BLaER1 treated with 17β-estradiol and CSF1 and Interleukin-3, amounts not matched to agents 10 nM and 100 nM (cell line): Measurements from ENCODE around the gene RGS12.

Experiments
- H3K27ac ChIP-seq, 11 experiments: shearing (Covaris generic); formaldehyde crosslinking; 2 replicates each; pipeline ENCODE4 v1.8.1; 2022
- H3K27me3 ChIP-seq, 11 experiments: shearing (Covaris generic); formaldehyde crosslinking; 2 replicates each; pipeline ENCODE4 v1.8.1; 2022
- H3K36me3 ChIP-seq, 11 experiments: shearing (Covaris generic); formaldehyde crosslinking; 2 replicates each; pipeline ENCODE4 v1.8.1; 2022
- H3K4me1 ChIP-seq, 10 experiments: shearing (Covaris generic); formaldehyde crosslinking; 2 replicates each; pipeline ENCODE4 v1.8.1; 2022
- H3K4me2 ChIP-seq, 11 experiments: shearing (Covaris generic); formaldehyde crosslinking; 2 replicates each; pipeline ENCODE4 v1.8.1; 2022
- H3K4me3 ChIP-seq, 10 experiments: shearing (Covaris generic); formaldehyde crosslinking; 2 replicates each; pipeline ENCODE4 v1.8.1; 2022
- H3K9ac ChIP-seq, 11 experiments: shearing (Covaris generic); formaldehyde crosslinking; 2 replicates each; pipeline ENCODE4 v1.8.1; 2022
- H3K9me3 ChIP-seq, 11 experiments: shearing (Covaris generic); formaldehyde crosslinking; replicated peaks in 1 of 11; 2 replicates each; pipeline ENCODE4 v1.8.1; 2022
- H4K20me1 ChIP-seq, 11 experiments: shearing (Covaris generic); formaldehyde crosslinking; 2 replicates each; pipeline ENCODE4 v1.8.1; 2022
- Cebpa-rat ChIP-seq, 11 experiments: shearing (Covaris generic); IDR thresholded peaks; 2 replicates each; pipeline ENCODE4 v1.8.1; 2022

Gene RGS12

DNA sequence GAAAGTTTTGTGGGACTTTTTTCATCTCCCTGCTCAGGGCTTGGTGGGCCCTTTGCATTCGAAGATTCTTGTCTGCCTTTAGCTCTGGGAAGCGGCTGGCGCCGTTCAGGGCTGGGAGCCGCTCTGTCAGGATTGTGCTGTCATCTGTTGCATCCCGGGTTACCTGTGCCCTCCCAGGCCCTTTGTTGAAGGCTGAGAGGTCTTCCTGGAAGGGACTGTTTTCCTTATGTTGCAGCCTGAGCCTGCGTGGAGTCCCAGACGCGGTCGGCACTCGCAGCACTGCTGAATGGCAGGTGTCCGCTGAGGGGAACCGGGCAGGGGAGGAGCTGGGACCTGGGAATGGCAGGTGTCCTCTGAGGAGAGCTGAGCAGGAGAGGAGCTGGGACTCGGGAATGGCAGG is 15.9 kb downstream of the RGS12 start:
- Histone ChIP-seq H4K20me1 (peaks cover 0 to 67% (median 48%) of the 10 kb centered on the region in 11 experiments; a peak in 19 of 22 replicates), H3K4me3 (no peak overlapping the region), H3K4me2 (peak overlapping the region in 9 of 11 experiments; percentile 92 to 100 (median 95); a peak in 16 of 22 replicates), H3K9me3 (no peaks in the 10 kb centered on the region), H3K27me3 (no peaks in the 10 kb centered on the region), H3K9ac (peak overlapping the region in 4 of 11 experiments; percentile 50 to 90 (median 86); a peak in 6 of 22 replicates), H3K4me1 (peaks cover 43 to 100% (median 93%) of the 10 kb centered on the region in 10 experiments), H3K27ac (peak overlapping the region in 6 of 11 experiments; percentile 98 to 100 (median 99); a peak in 11 of 22 replicates), H3K36me3 (peaks cover 0 to 30% (median 6%) of the 10 kb centered on the region in 11 experiments; a peak in 13 of 22 replicates)
- no peak for TF ChIP-seq Cebpa-rat (IDR thresholded peaks at IDR 0.05)

DNA sequence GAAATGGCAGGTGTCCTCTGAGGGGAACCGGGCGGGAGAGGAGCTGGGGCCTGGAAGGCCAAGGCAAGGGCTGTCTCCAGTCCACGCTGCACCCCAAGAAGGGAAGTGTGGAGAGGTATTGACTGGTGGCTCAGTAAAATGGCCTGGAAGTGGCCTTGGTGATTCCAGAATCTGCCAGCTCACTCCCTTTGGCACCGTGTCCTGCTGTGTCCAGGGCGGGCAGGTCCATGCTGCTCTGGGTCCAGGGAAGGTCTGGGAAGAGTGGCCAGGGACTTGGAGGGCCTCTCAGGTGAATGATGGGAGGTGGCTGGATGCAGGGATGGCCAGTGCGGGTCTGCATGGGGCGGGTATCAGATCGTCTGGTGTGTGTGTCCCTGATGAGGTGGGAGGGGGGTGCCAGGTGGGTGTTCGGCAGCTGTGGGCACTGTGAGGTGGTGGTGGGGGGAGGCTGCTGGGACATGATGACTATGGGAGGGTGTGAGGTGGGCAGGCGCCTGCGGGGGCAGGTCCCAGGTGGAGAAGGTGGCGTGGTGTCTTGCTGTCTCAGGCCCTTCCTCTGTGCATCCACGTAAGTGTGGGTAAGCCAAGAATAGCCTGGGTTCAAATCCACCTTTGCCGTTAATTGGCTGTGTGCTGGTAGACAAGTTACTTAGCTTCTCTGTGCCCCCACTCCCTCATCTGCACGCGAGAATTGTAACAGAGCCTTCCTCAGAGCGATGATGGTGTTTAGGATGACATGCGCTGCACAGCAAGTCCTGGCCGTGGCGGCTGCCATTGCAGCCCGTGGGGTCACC is 17.7 kb downstream of the RGS12 start:
- H4K20me1 ChIP-seq, result peaks cover 0 to 79% (median 53%) of the 10 kb centered on the region in 11 experiments; a peak in 19 of 22 replicates
- peaks cover 0 to 44% (median 17%) of the 10 kb centered on the region in 11 experiments; a peak in 17 of 22 replicates for H3K36me3 ChIP-seq
- peak overlapping the region in 8 of 11 experiments; percentile 2 to 100 (median 72); a peak in 12 of 22 replicates for H3K4me2 ChIP-seq
- 0 out of 22 replicates have a peak overlapping the region, but pooled peaks of 1 of the 11 experiments have one; percentile 18 for H3K27ac ChIP-seq
- H3K9ac ChIP-seq, result no peak overlapping the region
- no peak for TF ChIP-seq Cebpa-rat (IDR thresholded peaks at IDR 0.05)
- no peaks in the 10 kb centered on the region for H3K27me3 ChIP-seq
- H3K9me3 ChIP-seq, result no peaks in the 10 kb centered on the region
- peaks cover 25 to 88% (median 76%) of the 10 kb centered on the region in 10 experiments for H3K4me1 ChIP-seq
- no peak overlapping the region for H3K4me3 ChIP-seq

- Histone ChIP-seq H3K9me3 (no peaks in the 10 kb centered on the region), H3K4me2 (peak overlapping the region in 8 of 11 experiments; percentile 2 to 100 (median 36); a peak in 7 of 22 replicates)
These were observed 18.2 kb downstream of the RGS12 start for GRCh38 chr4:3311095-3311372.

GRCh38 chr4:3311489-3312171 is 18.8 kb downstream of the RGS12 start:
- peaks cover 0 to 90% (median 53%) of the 10 kb centered on the region in 11 experiments; a peak in 19 of 22 replicates for H4K20me1 ChIP-seq
- no peak overlapping the region for H3K4me3 ChIP-seq
- TF ChIP-seq Cebpa-rat (IDR thresholded peaks at IDR 0.05), result no peak
- H3K9ac ChIP-seq, result 0 out of 22 replicates have a peak overlapping the region, but pooled peaks of 1 of the 11 experiments have one; percentile 14
- peaks cover 7 to 56% (median 29%) of the 10 kb centered on the region in 11 experiments; a peak in 20 of 22 replicates for H3K36me3 ChIP-seq
- H3K4me1 ChIP-seq, result peaks cover 14 to 76% (median 65%) of the 10 kb centered on the region in 10 experiments
- H3K9me3 ChIP-seq, result no peaks in the 10 kb centered on the region
- H3K27ac ChIP-seq, result peak overlapping the region in 1 of 11 experiments; percentile 35; a peak in 1 of 22 replicates
- no peaks in the 10 kb centered on the region for H3K27me3 ChIP-seq
- H3K4me2 ChIP-seq, result peak overlapping the region in 4 of 11 experiments; percentile 2 to 100 (median 22); a peak in 7 of 22 replicates

More at GRCh38 chr4:3311095-3311372, 18.2 kb downstream of the RGS12 start:
- Histone ChIP-seq H3K9ac (0 out of 22 replicates have a peak overlapping the region, but pooled peaks of 1 of the 11 experiments have one; percentile 14), H3K4me1 (peaks cover 20 to 82% (median 71%) of the 10 kb centered on the region in 10 experiments), H3K36me3 (peaks cover 1 to 50% (median 23%) of the 10 kb centered on the region in 11 experiments; a peak in 19 of 22 replicates), H3K27ac (no peak overlapping the region), H3K27me3 (no peaks in the 10 kb centered on the region), H3K4me3 (no peak overlapping the region), H4K20me1 (peaks cover 0 to 84% (median 53%) of the 10 kb centered on the region in 11 experiments; a peak in 19 of 22 replicates)
- no peak for TF ChIP-seq Cebpa-rat (IDR thresholded peaks at IDR 0.05)

DNA sequence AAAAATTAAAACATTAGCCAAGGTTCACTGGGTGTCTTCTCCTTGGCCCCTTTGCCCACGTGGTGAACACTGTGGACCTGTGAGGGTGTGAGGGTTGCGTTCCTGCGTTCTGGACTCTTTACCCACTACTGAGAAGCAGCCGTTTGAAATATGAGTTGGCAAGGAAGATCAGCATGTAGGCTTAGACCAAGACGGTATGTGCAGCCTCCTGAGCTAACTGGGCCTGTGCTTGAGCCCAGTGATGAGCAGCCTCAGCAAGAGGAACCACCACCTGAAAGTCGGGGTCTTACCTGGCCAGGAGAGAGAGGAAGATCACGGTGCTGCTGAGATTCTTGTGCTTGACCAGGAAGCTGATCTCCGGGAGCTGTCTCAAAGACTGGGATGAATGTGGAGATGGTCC is 19.5 kb downstream of the RGS12 start:
- peak overlapping the region in 3 of 11 experiments; percentile 15 to 100 (median 20); a peak in 3 of 22 replicates for H3K4me2 ChIP-seq
- peaks cover 0 to 95% (median 60%) of the 10 kb centered on the region in 11 experiments; a peak in 19 of 22 replicates for H4K20me1 ChIP-seq
- H3K4me1 ChIP-seq, result peaks cover 6 to 69% (median 58%) of the 10 kb centered on the region in 10 experiments; a peak in 19 of 20 replicates
- no peak for TF ChIP-seq Cebpa-rat (IDR thresholded peaks at IDR 0.05)
- H3K27ac ChIP-seq, result 0 out of 22 replicates have a peak overlapping the region, but pooled peaks of 1 of the 11 experiments have one; percentile 38
- H3K4me3 ChIP-seq, result no peak overlapping the region
- peaks cover 15 to 63% (median 36%) of the 10 kb centered on the region in 11 experiments for H3K36me3 ChIP-seq
- H3K27me3 ChIP-seq, result no peaks in the 10 kb centered on the region
- H3K9ac ChIP-seq, result no peak overlapping the region
- no peaks in the 10 kb centered on the region for H3K9me3 ChIP-seq

DNA sequence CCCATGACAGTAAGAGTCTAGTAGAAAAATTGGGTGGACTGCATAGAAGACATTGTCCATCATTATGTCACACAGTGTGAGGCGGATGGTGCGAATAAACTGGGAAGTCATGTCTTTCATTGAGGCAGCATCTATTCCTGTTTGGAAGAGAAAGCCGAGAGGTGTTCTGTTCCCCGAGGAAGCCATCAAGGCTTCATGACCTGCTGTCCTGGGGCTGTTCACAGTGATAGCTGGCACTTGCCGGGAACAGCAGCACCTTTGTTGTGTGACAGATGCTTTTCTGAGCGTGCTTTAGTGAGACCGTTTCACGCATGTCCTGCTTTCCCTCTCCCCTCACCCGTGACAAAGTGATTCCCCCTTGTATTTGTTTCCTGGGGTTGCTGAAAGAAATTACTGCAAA is 20.3 kb downstream of the RGS12 start:
- H3K9me3 ChIP-seq, result no peaks in the 10 kb centered on the region
- no peaks in the 10 kb centered on the region for H3K27me3 ChIP-seq
- H3K9ac ChIP-seq, result peak overlapping the region in 1 of 11 experiments; percentile 0; a peak in 1 of 22 replicates
- H3K4me2 ChIP-seq, result peak overlapping the region in 3 of 11 experiments; percentile 19 to 100 (median 21); a peak in 3 of 22 replicates
- peaks cover 0 to 96% (median 65%) of the 10 kb centered on the region in 11 experiments; a peak in 19 of 22 replicates for H4K20me1 ChIP-seq
- peak overlapping the region in 1 of 11 experiments; percentile 18; a peak in 2 of 22 replicates for H3K27ac ChIP-seq
- peaks cover 2 to 69% (median 58%) of the 10 kb centered on the region in 10 experiments; a peak in 19 of 20 replicates for H3K4me1 ChIP-seq
- peaks cover 22 to 71% (median 44%) of the 10 kb centered on the region in 11 experiments for H3K36me3 ChIP-seq
- no peak overlapping the region for H3K4me3 ChIP-seq
- no peak for TF ChIP-seq Cebpa-rat (IDR thresholded peaks at IDR 0.05)

DNA sequence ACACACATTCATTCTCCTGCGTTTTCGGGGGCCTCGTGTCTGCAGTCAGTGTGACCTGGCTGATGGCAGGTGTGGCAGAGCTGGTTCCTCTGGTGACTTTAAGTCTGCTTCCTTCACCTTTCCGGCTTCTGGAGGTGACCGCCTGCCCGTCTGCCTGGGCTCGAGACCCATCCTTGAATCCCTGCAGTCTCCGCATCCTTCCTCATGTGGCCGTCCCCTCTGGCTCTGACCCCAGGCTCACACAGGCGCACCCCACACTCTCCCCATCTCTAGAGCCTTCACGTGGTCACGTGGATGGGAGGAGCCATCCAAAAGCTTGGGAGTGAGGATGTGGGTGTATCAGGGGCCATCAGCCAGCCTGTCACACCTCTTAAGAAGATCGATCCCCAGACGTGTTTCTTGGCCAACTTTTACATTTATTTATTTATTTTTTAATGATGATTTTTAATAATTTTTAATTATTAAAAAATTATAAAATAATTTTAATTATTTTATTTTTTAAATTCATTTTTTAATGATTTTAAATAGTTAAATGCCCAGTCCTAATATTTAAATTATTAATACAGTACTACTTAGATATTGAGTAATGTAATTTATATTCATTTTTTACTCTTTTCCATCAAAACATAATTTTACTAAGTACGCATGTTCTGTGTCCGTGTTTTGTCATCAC is 20.9 kb downstream of the RGS12 start:
- peaks cover 0 to 96% (median 66%) of the 10 kb centered on the region in 11 experiments; a peak in 19 of 22 replicates for H4K20me1 ChIP-seq
- no peak for TF ChIP-seq Cebpa-rat (IDR thresholded peaks at IDR 0.05)
- peaks cover 7 to 69% (median 58%) of the 10 kb centered on the region in 10 experiments; a peak in 18 of 20 replicates for H3K4me1 ChIP-seq
- no peak overlapping the region for H3K4me3 ChIP-seq
- peak overlapping the region in 3 of 11 experiments; percentile 19 to 100 (median 21); a peak in 2 of 22 replicates for H3K4me2 ChIP-seq
- H3K36me3 ChIP-seq, result peaks cover 26 to 76% (median 49%) of the 10 kb centered on the region in 11 experiments
- H3K27ac ChIP-seq, result peak overlapping the region in 1 of 11 experiments; percentile 18; a peak in 1 of 22 replicates
- H3K27me3 ChIP-seq, result no peaks in the 10 kb centered on the region
- H3K9me3 ChIP-seq, result no peaks in the 10 kb centered on the region
- no peak overlapping the region; a peak in 2 of 22 replicates for H3K9ac ChIP-seq
